K562 (cell line): Measurements from ENCODE around the gene ACSS1. TPM values are rescaled to one million over a fixed set of nuclear protein-coding genes. Genes with fewer than 3 reads are reported as not detected.

Experiments used
- ATAC-seq: fragments of 200-7000 bp; cut with Tn5 transposase; 3 replicates; pipeline ENCODE4 v1.9.1; 2020; ENCODE audit warnings: moderate library complexity
- BruUV-seq: library from RNA; stranded (reverse); fragments of 400-500 nt; replicated peaks from 2 replicates; lab custom pipeline; 2021; lab: Mats Ljungman, UMichigan
- CTCF ChIA-PET: fragments of 300-600 bp; formaldehyde crosslinking; extraction: SDS; loops from one replicate; lab custom pipeline; 2021; ENCODE audit warnings: low intra/inter-chr PET ratio; lab: Yijun Ruan, JAX
- POLR2A ChIA-PET: fragments of 300-600, 350-650 bp; sonication (Branson Sonifier 250); formaldehyde crosslinking; extraction: SDS; loops from one replicate; lab custom pipeline; 2021; ENCODE audit warnings: antibody characterized with exemption, inconsistent platforms; lab: Yijun Ruan, JAX
- DNase-seq, 4 experiments: peaks; one replicate each; pipeline versions ENCODE4 v3.0.0 to v3.0.0-alpha.2; 2011 to 2018; ENCODE audit warnings: low spot score in 3 of 4, mixed read lengths in 3 of 4; ENCODE audit errors: extremely low read depth in 1 of 4
- FAIRE-seq: peaks from 2 replicates; lab custom pipeline; 2011; peaks lifted over from hg19 to GRCh38; lab: Jason Lieb, UNC
- H2AFZ ChIP-seq: 2 replicates; pipeline ENCODE4 v1.6.0; 2011; ENCODE audit warnings: low read depth, low read length, control low read depth, inconsistent platforms
- H3K27ac ChIP-seq: fragments of 200-600 bp; 3 replicates; pipeline ENCODE4 v1.8.0; 2011; ENCODE audit warnings: low read depth, mild to moderate bottlenecking, control low read depth, inconsistent platforms, low read length, moderate library complexity, mixed read lengths; ENCODE audit errors: extremely low read depth
- H3K27me3 ChIP-seq, 2 experiments: fragments of 300-600 bp in 1 of 2; 2 replicates in 1 of 2; 3 replicates in 1 of 2; pipeline versions ENCODE4 v1.6.0 to v1.8.0; 2011; ENCODE audit warnings: inconsistent platforms in 2 of 2, low read length in 2 of 2, mild to moderate bottlenecking in 1 of 2, mixed read lengths in 1 of 2, moderate library complexity in 1 of 2; ENCODE audit not compliant: control insufficient read depth in 2 of 2, insufficient read depth in 2 of 2
- H3K36me3 ChIP-seq: fragments of 300-600 bp; 3 replicates; pipeline ENCODE4 v1.8.0; 2011; ENCODE audit warnings: mild to moderate bottlenecking, low read length, inconsistent platforms; ENCODE audit not compliant: control insufficient read depth, insufficient read depth
- H3K4me1 ChIP-seq, 2 experiments: fragments of 200-600 bp in 1 of 2; replicated peaks in 1 of 2; 2 replicates in 1 of 2; 3 replicates in 1 of 2; pipeline versions ENCODE4 v1.5.1 to v1.8.0; 2011; ENCODE audit warnings: inconsistent platforms in 2 of 2, low read length in 2 of 2, mild to moderate bottlenecking in 1 of 2, mixed read lengths in 1 of 2, moderate library complexity in 1 of 2; ENCODE audit not compliant: control insufficient read depth in 2 of 2, insufficient read depth in 2 of 2
- H3K4me2 ChIP-seq: 2 replicates; pipeline ENCODE4 v1.6.1; 2011; ENCODE audit warnings: low read length, control low read depth, inconsistent platforms, mixed read lengths; ENCODE audit not compliant: insufficient read depth
- H3K4me3 ChIP-seq: fragments of 200-600 bp; sonication (generic), shearing (Covaris generic); 2 replicates; pipeline ENCODE4 v1.5.1; 2016; ENCODE audit warnings: control low read depth, inconsistent platforms
- H3K79me2 ChIP-seq: fragments of 200-600 bp; 3 replicates; pipeline ENCODE4 v1.8.0; 2011; ENCODE audit warnings: low read length, inconsistent platforms; ENCODE audit not compliant: control insufficient read depth, insufficient read depth
- H3K9ac ChIP-seq, 2 experiments: 2 replicates each; pipeline versions ENCODE4 v1.6.0 to v1.6.1; 2011; ENCODE audit warnings: low read depth in 2 of 2, low read length in 2 of 2, control low read depth in 1 of 2, inconsistent platforms in 1 of 2, mild to moderate bottlenecking in 1 of 2, mixed read lengths in 1 of 2; ENCODE audit not compliant: insufficient read depth in 1 of 2
- H3K9me1 ChIP-seq: one replicate; pipeline ENCODE4 v1.6.0; 2011; ENCODE audit warnings: inconsistent platforms, mild to moderate bottlenecking, low read length, moderate library complexity; ENCODE audit not compliant: control insufficient read depth, insufficient read depth
- H3K9me3 ChIP-seq: replicated peaks from 2 replicates; pipeline ENCODE4 v1.5.1; 2011; ENCODE audit warnings: low read depth, low read length, inconsistent platforms; ENCODE audit not compliant: control insufficient read depth, insufficient read depth
- H4K20me1 ChIP-seq: replicated peaks from 2 replicates; pipeline ENCODE4 v1.6.1; 2011; ENCODE audit warnings: low read length, inconsistent platforms, mixed read lengths; ENCODE audit not compliant: control insufficient read depth, insufficient read depth
- CREB5 ChIP-seq: fragments of 250-450 bp; sonication (Bioruptor Pico); IDR thresholded peaks from 2 replicates; pipeline ENCODE4 v1.5.0; 2020; ENCODE audit warnings: mild to moderate bottlenecking
- FOXA1 ChIP-seq: fragments of 450-650 bp; IDR thresholded peaks from 2 replicates; pipeline ENCODE4 v1.6.1; 2016; ENCODE audit warnings: mild to moderate bottlenecking, borderline replicate concordance
- POLR2B ChIP-seq: fragments of 450-650 bp; IDR thresholded peaks from 2 replicates; pipeline ENCODE4 v1.6.1; 2018; ENCODE audit warnings: low read depth; ENCODE audit not compliant: partially characterized antibody
- RBM15 ChIP-seq: fragments of 200-400 bp; formaldehyde crosslinking; IDR thresholded peaks from 2 replicates; pipeline ENCODE4 v1.6.1; 2018; ENCODE audit warnings: mild to moderate bottlenecking, low read length, moderate library complexity; ENCODE audit not compliant: insufficient read depth
- RNF219 ChIP-seq: fragments of 250-450 bp; sonication (Bioruptor Pico); IDR thresholded peaks from 2 replicates; pipeline ENCODE4 v1.5.0; 2022; ENCODE audit warnings: mild to moderate bottlenecking
- RREB1 ChIP-seq: fragments of 250-450 bp; sonication (Bioruptor Pico); IDR thresholded peaks from 2 replicates; pipeline ENCODE4 v1.4.0; 2020
- SPI1 ChIP-seq: IDR thresholded peaks from 2 replicates; pipeline ENCODE4 v1.6.1; 2011; ENCODE audit warnings: low read depth, low read length, control low read depth, borderline replicate concordance
- TFAP4 ChIP-seq: sonication (generic); formaldehyde crosslinking; IDR thresholded peaks from 2 replicates; pipeline ENCODE4 v1.8.0; 2022; ENCODE audit warnings: missing genetic modification reagents, mild to moderate bottlenecking, moderate library complexity, borderline replicate concordance
- ZC3H8 ChIP-seq: fragments of 450-650 bp; IDR thresholded peaks from 2 replicates; pipeline ENCODE4 v1.6.1; 2017
- ZNF561 ChIP-seq: fragments of 450-650 bp; formaldehyde crosslinking; conservative IDR thresholded peaks from 2 replicates; pipeline ENCODE4 v1.4.0; 2020; ENCODE audit warnings: mild to moderate bottlenecking, moderate library complexity
- ZNF695 ChIP-seq: fragments of 450-650 bp; formaldehyde crosslinking; IDR thresholded peaks from 2 replicates; pipeline ENCODE4 v1.4.0; 2020; ENCODE audit warnings: mild to moderate bottlenecking, moderate library complexity
- WGBS: fragments of 100-300 bp; shearing (Covaris generic); methylation state at CpG from one replicate; pipeline ENCODE4 v1.1.6; 2016; ENCODE audit warnings: low coverage, mixed read lengths; ENCODE audit not compliant: insufficient coverage; ENCODE audit errors: missing lambda C conversion rate; 5-methylcytosine and 5-hydroxymethylcytosine counted together
- in situ Hi-C: fragments of 300-500 bp; cut with MboI; formaldehyde crosslinking; loops from 4 replicates; pipeline ENCODE4 v1.15.0; 2018; ENCODE audit warnings: inconsistent platforms, mixed read lengths
- intact Hi-C: fragments of 100-400 bp; cut with micrococcal nuclease; formaldehyde crosslinking; loops from 2 replicates; pipeline ENCODE4 v1.14.2; 2022
- polyA plus RNA-seq, 8 experiments: library from polyadenylated mRNA; depleted of rRNA in 4 of 8; stranded (reverse) in 5 of 8; unstranded in 3 of 8; fragments of >200 nt; fragmentation: Nextera tagmentation in 2 of 8; fragmentation: Illumina TruSeq in 1 of 8; extraction: Ambion mirVana in 2 of 8; extraction: Trizol in 1 of 8; gene quantifications; 2 replicates each; pipeline versions ENCODE4 v1.2.1 to v1.2.3, GENCODE V29; 2011 to 2014; ENCODE audit warnings: inconsistent platforms in 1 of 8, missing spikeins in 1 of 8
- total RNA-seq, 7 experiments: library from RNA; depleted of rRNA in 6 of 7; stranded (reverse); fragments of >200 nt in 6 of 7; fragmentation: Illumina TruSeq in 2 of 7; extraction: Trizol in 2 of 7; gene quantifications; 2 replicates each; pipeline versions ENCODE4 v1.2.1 to v1.2.3, GENCODE V29; 2011 to 2021; ENCODE audit warnings: low replicate concordance in 1 of 7

The ACSS1 gene
- total and polyA plus RNA-seq, 9 of the 15 experiments (the other 6 are each of a cell fraction or from before 2014, with no cell fraction given): 0.07 to 2.1 (median 0.27) TPM; not detected in 3

GRCh38 chr20:25083141-25083772 lies 25.3 kb upstream of the ACSS1 start:
- ChIA-PET POLR2A (no interaction called here), CTCF (no interaction called here)
- Histone ChIP-seq H3K4me2 (no peak overlapping the region), H3K9ac (no peak overlapping the region), H3K9me3 (no peaks in the 10 kb centered on the region), H3K9me1 (no peaks in the 10 kb centered on the region), H4K20me1 (no peaks in the 10 kb centered on the region; the same call in 1 of the 2 replicates), H2AFZ (no peak overlapping the region), H3K27ac (no peak overlapping the region), H3K36me3 (no peaks in the 10 kb centered on the region), H3K4me1 (no peaks in the 10 kb centered on the region; a peak in 1 of 5 replicates), H3K27me3 (peaks cover 2 to 34% of the 10 kb centered on the region in 2 experiments; a peak in 3 of 5 replicates), H3K79me2 (no peaks in the 10 kb centered on the region), H3K4me3 (no peak overlapping the region)
- DNase-seq (no peak), FAIRE-seq (no peak), ATAC-seq (no peak)
- in situ Hi-C loops: no loop called here
- no TSS peak for BruUV-seq
- 37% methylated on average over 17 of the region's 44 CpGs for WGBS
- intact Hi-C loops: no loop called here
- TF ChIP-seq RNF219 (CRISPR knock-in tag) (no peak), POLR2B (no peak), SPI1 (no peak), RREB1 (no peak), ZC3H8 (no peak), ZNF561 (no peak), RBM15 (no peak), ZNF695 (no peak), FOXA1 (no peak), TFAP4 (CRISPR knock-in tag) (no peak), CREB5 (CRISPR knock-in tag) (no peak)
